ENCODE results near the gene LRRC15.

Gene LRRC15

DNA sequence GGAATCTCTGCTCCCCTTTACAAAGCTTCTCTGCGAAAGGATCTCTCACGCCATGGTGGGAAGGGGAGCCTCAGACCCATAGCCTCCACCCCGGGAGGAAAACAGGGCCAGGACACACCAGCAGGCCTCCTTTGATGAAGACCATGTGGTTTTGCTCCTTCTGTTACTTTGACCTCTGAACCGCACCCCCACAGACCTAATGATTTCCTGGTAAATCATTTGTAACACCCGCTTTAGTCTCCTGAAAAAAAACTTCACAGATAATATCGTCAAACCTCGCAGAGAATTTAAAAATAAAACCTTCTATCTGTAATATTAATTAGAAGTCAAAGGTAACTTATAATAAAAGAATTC lies 36.7 kb downstream of the LRRC15 start:
- DNase-seq, result no peak

DNA sequence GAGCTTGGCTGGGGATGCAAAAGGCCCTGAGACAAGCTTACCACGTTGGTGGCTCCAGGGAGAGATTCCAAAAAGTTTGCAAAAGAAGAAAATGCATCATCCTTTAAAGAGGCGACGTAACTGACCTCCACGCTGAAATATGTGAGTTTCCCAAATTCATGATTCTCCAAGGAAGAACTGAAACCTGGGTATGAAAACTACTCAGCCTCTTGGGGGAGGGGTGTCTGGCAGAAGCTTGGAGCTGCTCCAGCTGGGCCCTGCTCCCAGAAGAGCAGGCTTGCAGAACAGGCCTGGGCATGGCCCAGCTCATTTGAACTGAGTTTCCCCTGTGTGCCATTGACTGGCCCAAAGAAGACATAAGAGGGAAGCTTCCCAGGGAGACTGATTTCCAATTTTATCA lies 39.0 kb downstream of the LRRC15 start:
- DNase-seq, result no peak

DNA sequence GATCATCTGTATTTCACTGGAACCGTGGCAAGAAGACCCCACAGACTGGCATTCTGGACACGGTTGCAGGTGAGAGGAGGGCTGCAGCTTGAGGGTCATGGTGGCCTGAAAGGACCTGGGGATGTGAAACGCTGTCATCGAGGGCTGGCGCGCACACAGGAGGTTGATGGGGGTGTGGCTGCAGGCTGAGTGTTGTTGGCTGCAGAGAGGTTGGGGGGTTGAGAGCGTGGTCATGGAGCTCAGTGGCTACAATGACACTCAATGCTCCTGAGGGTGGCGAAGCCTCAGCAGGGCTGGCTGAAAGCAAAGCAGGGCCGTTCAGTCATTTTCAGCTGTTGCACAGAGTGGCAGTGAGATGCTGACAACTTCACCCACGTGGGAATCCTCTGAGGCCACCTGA lies 39.4 kb downstream of the LRRC15 start:
- DNase-seq, result no peak

DNA sequence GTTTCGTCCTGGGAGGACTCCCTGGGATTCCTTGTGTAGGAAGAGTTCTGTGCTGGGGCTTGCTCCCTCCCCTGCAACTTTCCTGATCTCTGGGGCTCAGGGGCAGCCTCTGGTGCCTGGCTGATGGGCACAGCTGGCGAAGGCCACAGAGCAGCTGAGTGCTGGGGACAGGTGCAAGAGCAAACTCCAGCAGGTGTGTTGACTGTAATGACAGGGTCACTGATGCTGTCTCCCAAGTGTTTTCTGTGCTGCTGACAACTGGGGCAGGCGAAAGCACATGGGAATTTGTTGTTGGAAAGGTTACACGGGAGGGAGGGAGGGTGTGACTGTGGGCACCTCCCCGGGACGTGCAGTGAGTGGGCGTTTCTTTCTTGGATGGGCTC lies 40.0 kb downstream of the LRRC15 start:
- no peak for DNase-seq

DNA sequence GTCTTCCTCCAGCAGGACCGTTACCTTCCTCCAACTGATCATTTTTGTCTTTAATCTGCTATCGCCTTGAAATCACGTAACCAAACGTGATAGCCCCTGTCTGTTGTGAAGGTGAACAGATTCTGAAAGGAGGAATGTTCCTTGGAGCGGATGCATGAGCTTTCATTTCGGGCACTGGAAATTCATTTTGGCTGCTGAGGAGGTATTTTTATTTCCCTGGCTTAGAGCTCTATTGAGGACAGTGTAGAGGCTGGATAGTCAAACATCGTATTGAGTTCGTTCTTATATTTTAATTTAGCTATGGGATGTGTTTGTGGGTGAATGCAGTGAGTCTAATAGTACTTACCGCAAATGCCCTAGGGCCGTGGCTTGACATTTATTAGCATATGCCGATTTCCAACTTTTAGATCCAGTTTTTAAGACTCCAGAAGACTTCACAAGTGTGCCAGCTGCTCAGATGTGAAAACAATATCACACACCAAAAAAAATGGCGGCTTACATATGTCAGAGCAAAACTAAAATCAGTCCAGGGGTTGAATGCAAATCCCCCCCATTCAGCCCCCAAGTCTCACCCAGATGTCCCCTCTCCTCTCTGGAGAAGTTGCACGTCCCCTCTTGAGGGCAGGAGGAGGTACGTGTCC lies 40.5 kb downstream of the LRRC15 start:
- DNase-seq, result no peak

DNA sequence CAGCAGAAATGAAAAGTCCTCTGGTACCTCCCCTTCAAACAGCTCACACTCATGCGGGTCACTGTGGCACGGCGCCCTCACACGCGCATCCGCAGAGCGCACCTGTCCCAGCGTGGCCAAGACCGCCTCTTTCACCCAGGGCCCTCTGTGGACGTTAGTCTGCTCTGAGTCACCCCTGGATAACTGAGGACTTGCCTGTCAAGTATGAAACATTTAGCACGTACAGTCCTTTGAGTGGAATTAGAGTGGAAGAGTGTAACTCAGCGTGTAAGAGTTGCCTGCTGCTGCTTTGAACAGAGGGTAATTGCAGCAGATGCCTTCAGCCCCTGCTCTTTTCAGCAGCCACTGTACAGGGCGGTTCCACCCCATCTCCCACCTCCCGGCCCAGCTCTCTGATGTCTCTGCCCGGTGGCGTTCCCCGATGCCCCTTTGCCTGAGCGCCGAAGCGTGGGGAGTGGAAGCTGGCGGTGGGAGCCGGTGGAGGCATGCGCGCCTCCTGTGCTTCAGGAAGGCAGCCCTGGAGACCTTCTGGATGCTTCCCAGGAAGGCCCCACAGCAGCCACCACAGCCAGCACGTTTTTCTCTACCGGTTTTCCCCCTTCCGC lies 41.4 kb downstream of the LRRC15 start:
- DNase-seq, result no peak

DNA sequence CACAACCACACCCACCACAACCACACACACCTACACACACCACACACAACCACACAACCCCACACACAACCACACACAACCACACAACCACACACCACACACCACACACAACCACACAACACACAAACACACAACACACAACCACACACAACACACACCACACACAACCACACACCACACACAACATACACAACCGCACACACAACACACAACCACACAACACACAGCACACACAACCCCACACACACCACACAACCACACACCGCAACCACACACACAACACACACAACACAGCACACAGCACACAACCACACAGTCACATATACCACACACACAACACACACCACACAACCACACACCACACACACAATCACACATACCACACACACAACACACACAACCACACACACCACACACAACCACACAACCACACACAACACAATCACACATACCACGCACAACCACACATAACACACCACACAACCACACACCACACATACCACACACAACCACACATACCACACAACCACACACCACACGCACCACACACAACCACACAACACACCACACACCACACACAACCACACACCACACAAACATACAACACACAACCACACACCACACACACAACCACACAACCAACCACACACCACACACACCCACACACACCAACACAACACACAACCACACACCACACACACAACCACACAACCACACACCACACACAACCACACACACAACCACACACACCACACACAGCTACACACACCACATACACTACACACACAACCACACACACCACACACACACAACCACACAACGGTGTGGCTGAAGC lies 42.1 kb downstream of the LRRC15 start:
- no peak for DNase-seq

DNA sequence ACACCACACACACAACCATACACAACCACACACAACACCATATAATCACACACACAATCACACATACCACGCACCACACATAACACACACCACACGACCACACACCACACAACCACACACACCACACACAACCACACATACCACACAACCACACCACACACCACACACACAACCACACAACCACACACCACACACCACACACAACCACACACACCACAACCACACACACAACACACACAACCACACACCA lies 42.6 kb downstream of the LRRC15 start:
- no peak for DNase-seq

DNA sequence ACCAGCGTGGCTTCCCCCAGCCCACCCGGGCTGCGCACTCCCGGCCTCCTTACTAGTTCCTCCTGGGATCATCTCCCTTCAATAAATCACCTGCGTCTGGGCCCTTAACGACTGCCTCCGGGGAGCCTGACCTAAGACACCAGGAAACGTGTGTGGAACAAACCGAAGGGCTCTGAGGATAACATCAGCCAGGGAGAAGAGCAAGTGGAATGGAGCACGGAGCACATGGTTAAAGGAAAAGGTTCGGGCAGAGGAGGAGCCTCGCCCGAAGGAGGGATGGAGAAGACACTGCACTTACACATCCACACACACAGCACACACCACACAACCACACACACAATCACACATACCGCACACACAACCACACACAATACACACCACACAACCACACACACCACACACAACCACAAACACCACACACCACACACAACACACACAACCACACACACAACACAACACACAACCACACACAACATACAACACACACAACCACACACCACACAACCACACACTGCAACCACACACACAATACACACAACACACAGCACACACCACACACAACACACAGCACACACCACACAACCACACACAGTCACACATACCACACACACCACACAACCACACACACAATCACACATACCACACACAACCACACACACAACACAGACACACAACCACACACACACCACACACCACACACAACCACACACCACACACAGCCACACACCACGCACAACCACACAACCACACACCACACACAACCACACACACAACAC lies 43.2 kb downstream of the LRRC15 start:
- DNase-seq, result no peak

DNA sequence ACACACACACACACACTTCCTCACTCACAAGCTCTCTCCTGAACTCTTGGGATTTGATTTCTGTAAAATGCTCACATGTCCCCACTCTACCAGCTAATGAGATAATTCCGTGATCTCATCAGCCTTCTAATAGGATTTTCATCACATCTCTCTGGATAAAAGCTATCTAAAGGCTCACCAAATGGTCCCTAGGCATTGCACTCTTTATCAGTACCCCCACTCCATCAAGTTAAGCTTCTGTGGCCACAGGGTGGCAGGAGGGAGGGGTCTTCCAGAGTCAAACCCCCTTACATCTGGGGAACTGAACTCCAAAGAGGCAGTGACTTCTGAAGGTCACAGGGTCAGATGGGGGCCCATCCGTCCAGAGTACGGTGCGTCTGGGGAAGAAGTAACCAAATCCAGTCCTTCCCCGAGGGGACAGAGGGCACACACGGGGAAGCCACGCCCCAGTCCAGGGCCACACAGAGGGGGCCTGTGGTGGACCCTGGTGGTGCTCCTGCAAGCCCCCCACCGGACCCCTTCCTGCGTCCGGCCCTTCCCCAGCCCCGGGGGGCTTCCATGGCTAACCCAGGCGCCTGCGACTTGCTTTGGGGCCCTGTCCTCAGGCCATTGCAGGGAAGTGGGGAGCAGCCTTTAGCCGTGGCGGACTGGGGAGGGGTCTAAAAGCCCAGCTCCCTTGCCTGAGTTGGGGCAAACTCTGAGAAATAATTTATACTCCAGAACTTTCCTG lies 44.0 kb downstream of the LRRC15 start:
- no peak for DNase-seq

DNA sequence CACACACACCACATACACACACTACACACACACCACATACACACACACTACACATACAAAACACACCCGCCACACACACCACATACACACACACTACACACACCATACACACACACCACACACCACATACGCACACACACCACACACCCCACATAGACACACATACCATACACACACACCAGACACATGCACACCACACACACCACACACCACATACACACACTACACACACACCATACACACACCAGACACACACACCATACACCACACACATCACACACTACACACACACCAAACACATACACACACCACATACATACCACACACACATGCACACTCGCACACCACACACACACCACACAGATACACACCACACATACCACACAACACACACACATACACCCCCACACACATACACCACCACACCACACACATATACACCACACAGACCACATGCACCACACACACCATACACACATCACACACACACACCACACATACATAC lies 44.7 kb downstream of the LRRC15 start:
- no peak for DNase-seq

DNA sequence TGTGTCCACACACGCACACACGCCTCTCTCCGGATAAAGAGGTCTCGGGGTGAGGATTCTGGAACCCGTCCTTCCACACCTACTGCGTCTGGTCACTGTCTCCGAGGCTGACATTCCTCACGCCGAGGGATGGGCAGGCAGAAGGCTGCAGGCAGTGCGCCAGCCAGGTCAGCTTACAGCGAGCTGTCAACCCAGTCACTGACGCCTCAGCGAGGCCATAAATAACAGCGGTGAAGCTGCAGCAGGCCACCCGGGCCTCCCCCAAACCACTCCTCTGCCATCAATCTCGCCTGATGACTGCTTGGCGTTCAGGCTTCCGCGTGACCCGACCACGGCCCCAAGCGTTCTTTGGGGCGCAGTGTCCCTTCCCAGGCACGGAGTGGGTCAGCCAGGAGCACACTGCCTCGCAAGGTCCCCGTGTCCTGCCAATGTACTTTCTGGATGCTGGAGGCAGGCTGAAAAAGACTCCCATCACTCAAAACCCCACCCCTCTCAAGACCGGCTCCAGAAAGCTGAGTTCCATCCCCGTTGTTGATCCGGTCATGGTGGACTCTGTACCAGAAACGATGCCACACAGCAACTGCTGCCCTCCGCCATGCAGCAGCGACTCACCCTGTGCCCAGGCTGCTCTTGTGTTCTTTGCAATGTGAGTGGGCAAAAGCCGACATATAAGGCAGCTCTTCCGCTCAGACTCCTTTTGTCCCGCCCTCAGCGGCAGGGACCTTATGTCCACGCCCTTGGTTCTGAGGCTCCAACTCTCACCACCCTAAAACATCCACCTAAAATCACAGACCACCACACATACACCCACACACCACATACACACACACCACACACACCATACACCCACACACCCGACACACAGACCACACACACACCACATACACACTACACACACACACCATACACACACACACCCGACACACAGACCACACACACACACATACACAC lies 45.5 kb downstream of the LRRC15 start:
- no peak for DNase-seq

DNA sequence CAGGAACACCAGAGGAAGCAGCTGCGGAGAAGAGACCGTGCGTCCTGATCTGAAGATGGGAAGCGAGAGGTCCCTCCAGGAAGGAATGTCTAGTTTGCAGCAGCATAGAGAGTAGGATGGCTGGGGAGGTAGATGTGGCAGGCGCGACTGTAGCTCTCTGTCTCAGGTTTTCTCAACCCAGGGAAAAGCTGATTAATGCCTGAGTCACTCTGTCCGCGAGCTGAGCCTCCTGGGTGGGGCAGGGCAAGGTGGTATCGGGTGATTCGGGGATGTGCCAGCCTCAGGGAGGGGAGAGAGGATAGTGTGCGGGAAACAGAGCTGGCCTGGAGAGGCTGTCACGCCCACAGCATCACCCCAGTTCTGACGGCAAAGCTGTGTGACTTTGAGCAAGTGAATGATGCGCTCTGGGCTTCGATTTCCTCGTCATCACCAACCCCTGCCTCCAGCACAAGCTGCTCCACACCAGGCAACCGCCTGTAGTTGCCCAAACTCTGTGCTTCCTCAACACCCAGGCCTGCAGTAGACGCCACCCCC lies 46.8 kb downstream of the LRRC15 start:
- no peak for DNase-seq

DNA sequence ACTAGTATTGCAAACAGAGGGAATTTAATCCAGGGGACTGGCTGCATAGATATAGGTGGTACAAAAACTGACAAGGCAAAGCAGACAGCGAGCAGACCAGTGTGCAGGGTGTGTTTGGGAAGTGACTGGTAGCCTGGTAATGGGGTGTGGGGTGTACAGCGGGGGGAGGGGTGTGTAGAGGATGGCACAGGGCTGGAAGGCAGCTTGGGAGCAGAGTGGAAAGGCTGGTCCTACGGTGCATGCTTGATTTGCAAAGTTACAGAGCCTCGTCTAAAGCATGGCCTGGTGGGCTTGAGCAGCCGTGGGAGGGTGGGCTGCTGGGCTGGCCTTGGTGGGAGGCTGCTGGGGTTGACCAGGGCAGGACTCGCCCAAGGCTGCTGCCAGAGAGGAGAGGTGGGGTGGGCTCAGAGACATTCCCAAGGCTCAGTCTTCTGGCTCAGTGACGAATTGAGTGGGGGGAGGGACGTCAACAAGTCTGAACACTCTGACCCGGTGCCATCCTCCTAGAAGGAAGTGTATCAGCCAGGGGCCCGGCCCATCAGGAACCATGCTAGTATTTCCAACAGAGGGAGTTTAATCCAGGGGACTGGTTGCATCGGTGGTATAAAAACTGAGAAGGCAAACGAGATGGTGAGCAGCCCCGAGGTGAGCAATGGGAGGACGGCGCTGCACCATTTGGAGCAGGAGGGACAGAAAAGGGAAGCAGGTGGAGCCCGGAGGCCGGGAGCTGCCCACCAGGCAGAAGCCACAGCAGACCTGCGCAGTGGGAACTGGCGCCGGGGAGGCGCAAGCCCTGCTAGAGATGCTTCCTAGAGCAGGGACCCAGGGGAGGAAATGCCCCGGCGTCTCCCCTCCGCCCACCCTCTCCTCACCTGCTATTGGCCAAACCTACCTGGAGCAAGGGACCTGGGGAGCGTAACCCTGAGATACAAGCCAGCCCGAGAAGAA lies 47.6 kb downstream of the LRRC15 start:
- DNase-seq, result no peak

DNA sequence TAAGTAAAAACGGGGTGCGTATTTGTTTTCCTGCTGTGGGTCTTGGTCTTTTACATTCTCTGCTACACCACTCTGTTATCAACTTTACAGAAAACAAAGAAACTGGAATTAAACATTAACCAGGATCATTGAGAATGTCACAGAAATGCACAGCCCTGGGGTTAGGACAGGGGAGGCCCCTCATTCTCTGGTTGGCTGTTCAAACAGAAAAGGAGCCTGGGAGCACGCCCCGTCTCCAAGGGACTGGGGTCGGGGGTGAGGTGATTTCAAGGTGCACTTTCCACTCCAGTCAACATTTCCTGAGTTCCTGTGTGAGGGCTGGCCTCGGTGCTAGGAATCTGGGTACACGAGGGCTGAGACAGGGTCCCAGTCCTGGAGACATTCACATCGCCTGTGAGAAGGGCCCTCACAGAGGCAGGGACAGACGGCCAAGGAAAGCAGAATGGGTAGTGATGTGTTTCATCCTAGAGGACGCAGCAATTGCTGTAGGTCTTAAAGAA lies 48.7 kb downstream of the LRRC15 start:
- no peak for DNase-seq

DNA sequence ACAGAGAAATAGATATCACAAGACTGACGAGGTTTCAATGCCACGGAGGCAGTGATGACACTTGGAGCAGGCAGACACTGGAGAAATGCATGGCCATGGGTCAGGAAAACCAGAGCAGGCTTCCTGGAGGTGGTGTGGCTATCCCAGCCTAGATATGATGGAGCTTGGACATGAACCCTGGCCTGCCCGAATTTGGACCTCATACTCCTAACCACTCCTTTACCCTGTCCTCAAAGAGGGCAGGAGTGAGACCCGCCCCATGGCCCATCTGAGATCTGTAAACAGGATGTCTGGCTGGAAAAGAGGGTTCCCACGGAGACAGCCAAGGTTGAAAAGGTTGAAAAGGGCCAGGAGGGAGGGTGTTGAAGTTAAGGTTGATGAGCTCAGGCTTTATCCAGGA lies 49.4 kb downstream of the LRRC15 start:
- DNase-seq, result no peak

DNA sequence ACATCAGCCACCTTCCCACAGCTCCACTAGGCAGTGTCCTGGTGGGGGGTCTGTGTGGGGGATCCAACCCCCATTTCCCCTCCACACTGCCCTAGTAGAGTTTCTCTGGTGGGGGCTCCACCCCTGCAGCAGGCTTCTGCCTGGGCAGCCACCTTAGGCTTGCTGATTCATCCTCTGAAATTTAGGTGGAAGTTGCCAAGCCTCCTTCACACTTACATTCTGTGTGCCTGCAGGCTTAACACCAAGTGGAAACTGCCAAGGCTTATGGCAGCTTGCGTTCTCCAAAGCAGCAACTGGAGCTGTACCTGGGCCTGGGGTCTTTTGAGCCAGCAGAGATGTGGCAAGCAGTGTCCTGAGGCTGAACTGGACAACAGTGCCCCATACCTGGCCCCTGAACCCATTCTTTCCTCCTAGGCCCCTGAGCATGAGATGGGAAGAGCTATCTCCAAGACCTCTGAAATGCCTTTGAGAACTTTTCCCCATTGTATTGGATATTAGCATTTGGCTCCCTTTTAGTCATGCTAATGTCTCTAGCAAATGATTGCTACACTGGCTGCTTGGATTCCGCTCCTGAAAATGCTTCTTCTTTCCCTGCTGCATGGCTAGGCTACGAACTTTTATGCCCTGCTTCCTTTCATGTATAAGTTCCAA lies 50.9 kb downstream of the LRRC15 start:
- no peak for DNase-seq

DNA sequence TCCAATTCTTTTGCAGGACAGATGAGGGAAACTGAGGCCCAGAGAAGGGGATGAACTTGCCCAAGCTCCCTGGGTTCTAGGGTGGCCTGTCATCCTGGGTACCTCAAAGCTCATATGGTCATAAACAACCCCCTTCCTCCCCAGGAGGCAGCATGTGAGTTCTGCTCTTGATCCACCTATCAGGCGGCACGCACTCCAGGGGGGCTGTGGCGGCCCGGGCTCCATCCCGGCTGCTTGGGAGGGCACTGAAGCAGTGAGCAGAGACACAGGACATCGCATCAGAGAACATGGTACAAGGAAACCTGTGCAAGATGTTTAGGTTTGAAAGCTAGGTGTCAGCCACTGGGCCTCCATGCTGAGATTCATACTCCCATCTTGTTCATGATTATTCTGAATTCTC lies 52.6 kb downstream of the LRRC15 start:
- no peak for DNase-seq

DNA sequence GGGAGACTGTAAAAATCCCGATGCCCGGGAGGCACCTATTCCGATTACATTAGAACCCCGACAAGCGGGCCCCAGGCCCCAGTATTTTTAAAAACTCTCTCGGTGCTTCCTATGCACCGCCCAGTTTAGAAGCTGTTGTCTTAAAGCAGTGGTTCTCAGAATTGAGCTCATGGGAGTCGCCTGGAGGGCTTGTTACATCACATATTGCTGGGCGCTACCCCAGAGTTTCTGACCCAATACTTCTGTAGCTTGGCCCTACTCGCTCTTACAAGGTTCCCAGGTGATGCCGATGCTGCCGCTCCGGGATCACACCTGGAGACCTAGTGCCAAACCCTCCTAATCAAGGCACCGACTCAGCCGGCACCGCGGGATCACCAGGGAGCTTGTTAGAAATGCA lies 53.6 kb downstream of the LRRC15 start:
- DNase-seq, result no peak

Data from C1 segment of cervical spinal cord (tissue), 14 donors.